Fibroblast of gingiva (primary cell): ENCODE measurements around the gene SH3BGRL3.
A peak's percentile ranks its signal among the peaks of the same experiment; 100 is the strongest.
"Not testable (repeated sequence)": the region's sequence is repeated elsewhere in the genome, so short reads cannot be mapped to it uniquely, and the experiment has no call there.

Experiments
- DNase-seq: peaks from one replicate; pipeline ENCODE4 v3.0.0-alpha.2; 2011; ENCODE audit warnings: low read depth

The SH3BGRL3 gene

GRCh38 chr1:26290882-26291261 is 11.0 kb downstream of the SH3BGRL3 start:
- no peak for DNase-seq

- no peak for DNase-seq
These were observed 11.5 kb downstream of the SH3BGRL3 start for GRCh38 chr1:26291433-26291832.

- DNase-seq, result no peak
These were observed 12.1 kb downstream of the SH3BGRL3 start for GRCh38 chr1:26291939-26292338.

DNA sequence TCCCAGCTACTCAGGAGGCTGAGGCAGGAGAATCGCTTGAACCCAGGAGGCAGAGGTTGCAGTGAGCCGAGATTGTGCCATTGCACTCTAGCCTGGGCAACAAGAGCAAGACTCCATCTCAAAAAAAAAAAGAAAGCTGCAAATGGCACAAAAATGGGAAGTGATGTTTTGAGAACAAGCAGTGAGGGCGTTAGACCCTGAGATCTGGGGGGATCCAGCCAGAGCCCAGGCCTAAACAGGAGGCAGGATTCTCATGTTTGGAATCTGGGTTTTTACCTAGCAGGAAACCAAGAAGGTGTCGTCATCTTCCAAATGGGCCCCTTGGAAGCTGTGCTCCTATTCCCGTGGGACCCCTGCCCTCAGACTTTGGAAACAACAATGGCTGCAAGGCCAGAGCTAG is 12.8 kb downstream of the SH3BGRL3 start:
- not testable (repeated sequence) for DNase-seq

GRCh38 chr1:26293911-26294463 is 14.1 kb downstream of the SH3BGRL3 start:
- DNase-seq, result no peak

- DNase-seq, result no peak
These were observed 15.6 kb downstream of the SH3BGRL3 start for GRCh38 chr1:26295194-26296138.

DNA sequence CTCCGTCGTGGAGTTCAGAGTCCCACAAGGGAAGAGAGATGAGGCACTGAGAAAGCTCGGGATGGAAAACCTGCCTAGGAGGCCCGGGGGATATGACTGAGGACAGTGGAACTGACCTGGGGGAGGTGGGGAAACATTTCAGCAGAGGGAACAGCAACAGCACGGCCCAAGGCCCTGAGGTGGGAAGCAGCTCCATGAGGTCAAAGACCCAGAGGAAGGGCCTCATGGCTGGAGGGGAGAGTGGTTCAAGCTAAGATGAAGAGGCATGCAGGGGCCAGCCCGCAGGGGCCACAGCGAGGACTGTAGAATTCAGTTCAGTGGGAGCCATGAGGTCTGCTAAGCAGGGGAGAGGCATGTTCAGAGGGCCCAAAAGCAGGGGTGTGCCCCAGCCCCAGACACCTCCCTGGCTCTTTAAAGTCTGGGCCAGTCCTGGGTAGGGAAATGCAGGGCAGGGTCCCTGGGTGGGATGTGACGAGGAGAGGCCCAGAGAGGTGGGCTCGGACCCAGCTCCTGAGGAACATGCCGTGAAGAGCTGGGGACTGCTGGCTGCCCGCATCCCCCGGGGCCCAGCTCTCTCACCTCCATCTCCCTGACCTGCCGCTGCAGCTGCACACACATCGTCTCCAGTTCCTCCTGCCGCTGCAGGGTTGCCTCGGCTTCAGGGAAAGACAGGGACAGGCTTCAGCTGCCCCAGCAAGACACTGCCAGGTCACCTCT is 16.6 kb downstream of the SH3BGRL3 start:
- no peak for DNase-seq

DNA sequence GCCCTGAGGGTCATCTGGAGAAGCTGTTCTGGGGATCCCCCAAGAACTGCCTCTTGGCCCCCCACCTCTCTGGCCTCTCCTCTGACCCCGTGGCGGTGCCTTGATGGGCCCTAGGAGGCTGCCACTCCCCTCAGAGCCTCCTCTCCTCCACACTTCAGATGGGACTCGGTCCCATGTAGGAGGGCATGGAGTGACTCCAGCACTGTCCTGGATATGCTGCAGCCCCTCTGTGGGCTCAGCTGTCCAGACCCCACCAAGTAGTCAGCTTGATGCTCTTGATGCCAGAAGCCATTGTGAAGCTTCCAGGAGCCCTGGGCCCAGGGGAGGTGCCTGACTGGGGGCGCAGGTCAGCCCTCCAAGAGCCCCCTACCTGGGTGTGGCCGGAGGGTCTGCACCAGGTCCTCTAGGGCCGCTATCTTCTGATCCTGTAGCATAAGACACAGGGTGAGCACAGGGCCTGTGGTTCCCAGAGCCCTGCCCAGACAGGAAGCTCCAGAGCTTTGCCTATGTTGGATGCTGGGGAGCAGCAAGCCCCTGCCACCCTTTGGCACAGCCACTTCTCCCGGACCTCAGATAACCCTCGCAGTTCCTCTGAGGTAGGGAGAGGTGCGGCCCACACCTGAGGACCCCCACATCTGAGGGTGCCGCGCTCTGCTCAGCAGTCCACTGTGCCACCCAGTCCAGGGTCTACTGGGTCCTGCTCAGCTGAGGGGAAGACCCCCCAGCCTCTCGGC is 17.3 kb downstream of the SH3BGRL3 start:
- no peak for DNase-seq

DNA sequence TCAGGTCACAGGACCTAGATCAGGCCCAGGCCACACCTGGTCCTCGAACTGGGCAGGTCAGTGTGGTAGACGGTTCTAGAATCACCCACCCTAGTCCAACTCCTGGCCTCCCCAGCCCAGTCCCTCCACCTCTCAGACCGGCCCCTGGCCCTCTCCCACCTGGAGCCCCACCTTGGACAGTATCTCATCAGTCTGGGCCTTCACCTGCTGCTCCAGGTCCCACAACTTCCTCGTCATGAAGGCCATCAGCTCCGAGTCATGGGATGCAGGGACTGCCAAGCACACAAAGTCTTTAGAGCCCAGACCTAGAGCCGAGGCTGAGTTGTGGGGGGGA is 17.9 kb downstream of the SH3BGRL3 start:
- DNase-seq, result no peak

DNA sequence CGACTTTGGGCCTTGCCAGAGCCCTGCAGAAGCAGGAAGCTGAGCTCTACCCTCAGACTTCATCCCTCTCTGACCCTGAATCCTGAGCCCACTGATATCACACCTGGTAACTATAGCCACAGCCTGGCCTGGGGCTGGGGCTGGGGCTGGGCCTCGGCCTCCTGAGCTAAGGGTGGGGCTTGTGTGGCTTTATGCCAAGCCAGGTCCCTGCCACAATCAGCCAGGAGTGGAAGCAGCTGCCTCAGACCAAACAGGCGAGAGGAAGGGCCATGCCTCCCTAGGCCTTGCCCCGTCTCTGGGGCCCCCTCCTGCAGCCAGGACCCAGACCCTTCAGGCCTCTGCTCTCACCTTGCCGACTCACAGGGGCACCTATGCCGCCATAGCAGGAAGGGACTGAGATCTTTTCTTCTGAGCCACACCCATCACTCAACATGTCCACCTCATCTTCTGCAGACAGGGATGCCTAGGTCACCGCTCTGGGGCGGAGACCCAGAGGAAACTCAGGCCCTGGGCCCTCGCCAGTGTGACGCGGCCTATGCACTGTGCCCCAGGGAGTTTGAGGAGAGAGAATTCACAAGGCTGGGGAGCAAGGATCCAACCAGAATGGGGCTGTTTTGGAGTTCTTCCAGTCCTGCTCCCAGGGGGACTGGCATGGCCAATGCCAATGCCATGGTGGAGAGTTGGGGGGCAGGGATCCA is 20.8 kb downstream of the SH3BGRL3 start:
- DNase-seq, result no peak

DNA sequence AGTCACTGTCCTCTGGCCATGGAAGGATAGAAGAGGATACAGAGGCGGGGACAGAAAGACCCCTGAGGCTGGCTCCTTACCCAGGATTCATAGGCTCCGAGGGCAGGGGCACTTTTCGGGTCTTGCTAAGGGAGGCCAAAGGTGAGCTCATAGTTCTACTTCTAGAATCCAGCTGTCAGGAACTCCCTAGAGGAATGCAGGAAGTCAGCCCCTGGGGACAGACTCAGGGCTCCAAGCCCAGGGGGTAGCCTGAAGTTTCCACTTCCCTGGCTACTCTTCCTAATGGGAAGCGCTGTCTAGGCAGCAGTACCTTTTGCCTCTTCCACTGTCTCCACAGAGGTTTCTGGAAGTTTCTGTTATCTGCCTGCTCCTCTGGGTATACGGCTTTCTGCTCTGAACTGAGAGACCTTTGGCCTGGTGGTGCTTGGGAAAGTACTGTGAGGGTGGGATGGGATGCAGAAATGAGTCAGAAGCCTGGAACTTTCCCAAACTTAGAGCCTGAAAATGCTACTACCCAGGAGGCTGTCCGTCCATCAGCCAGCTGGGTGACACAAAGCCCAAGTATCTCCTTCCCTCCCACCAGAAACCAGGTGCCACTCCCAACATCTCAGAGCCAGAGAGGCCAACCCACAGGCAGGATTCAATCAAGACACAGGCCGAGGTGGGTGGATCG is 23.0 kb downstream of the SH3BGRL3 start:
- peak; percentile 62 for DNase-seq

- DNase-seq, result no peak
These were observed 25.9 kb downstream of the SH3BGRL3 start for GRCh38 chr1:26305667-26306289.

DNA sequence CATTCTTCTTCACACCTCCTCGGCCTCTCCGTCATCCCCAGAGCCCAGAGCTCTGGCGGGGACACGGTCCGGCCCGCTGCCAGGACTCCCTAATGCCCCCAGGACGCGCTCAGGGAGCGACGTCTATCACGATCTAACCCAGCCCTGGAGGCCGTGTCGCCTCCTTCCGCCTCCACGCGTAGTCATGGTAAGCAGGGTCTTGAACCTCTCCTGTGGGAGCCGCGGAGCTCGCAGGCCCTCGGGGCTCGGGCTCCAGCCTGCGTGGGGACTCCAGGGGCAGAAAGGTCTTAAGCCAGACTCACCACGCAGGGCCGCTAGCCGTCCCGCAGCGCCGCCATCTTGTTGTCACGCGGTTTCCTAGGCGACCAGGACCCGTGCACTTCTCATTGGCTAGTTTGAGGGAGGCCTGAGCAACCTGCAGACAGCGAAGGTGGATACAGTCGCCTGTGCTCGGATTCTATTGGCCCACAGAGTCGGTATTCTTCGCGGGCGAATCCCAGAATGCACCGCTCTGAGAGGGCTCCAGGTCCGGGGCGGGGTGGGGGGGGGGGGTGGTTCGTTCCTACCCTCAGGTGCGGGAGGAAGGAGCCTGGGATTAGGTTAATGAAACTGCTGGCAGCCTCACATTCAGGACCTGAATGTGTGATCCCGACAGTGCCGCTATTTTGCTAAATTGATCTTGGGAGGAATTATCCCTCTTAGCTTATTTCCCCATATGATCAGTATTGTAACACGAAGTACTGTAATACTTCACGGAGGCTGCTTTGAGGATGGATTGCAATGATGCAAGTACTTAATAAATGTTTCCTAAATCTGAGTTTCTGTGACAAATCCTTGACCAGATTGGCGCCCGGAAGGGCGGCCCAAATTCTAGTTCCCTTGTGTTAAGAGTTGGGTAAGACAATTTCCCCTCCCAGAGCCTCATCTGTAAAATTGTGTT is 26.7 kb downstream of the SH3BGRL3 start, which contains the start of gene UBXN11:
Gene UBXN11 (minus strand): TSS at position 347 of the 940 bp plus-strand sequence. CDS start 3,753 bp downstream, outside the sequence.
- DNase-seq, result peak; percentile 85

DNA sequence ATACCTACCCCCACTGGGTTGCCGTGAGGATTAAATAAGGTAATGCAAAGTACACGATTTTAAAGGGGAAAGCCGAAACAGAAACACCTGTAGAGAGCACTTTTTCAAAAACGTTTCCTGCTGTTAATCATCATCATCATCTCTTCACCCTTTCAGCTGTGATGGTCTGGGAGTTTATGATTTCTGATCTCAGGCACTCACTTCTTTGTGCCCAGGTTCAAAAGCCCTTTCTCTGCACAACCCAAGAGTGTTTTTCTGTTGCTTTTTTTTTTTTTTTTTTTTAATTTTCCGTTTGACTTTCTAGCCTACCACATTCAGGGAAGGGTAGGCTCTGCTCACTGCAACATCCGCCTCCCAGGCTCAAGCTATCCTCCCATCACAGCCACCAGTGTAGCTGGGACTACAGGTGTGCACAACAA is 27.5 kb downstream of the SH3BGRL3 start:
- no peak for DNase-seq

DNA sequence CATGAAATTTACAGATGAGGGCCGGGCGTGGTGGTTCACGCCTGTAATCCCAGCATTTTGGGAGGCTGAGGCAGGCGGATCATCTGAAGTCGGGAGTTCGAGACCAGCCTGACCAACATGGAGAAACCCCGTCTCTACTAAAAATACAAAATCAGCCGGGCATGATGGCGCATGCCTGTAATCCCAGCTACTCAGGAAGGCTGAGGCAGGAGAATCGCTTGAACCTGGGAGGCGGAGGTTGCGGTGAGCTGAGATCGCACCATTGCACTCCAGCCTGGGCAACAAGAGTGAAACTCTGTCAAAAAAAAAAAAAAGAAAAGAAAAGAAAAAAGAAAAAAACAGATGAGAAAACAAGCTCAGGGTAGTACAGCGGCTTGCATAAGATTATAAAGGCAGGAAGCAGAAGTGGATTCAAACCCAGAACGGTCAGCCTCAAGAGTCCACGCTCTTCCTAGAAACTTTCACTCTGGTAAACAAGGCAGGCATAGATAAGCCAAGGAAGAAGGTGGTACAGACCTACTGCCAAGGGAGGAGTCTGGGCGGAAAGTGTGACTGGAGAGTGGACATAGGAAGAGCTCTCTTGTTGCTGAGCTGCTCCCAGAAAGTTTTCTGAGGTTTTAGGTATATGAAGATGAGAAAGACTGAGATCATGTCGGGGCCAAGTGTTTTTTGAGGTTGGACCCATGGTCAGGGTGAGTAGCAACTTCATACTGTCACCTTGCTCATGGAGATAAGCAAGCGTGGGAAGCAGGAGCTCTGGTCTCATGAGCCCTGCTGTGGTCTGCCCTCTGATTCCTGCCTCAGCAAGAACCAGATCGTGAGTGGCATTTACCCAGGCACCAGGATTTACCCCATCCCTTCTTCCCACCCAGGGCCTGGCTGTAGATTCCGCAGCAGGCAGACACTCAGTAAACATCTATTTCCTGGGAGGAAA is 28.3 kb downstream of the SH3BGRL3 start:
- not testable (repeated sequence) for DNase-seq

- DNase-seq, result no peak
These were observed 34.6 kb downstream of the SH3BGRL3 start for GRCh38 chr1:26314501-26314900.

DNA sequence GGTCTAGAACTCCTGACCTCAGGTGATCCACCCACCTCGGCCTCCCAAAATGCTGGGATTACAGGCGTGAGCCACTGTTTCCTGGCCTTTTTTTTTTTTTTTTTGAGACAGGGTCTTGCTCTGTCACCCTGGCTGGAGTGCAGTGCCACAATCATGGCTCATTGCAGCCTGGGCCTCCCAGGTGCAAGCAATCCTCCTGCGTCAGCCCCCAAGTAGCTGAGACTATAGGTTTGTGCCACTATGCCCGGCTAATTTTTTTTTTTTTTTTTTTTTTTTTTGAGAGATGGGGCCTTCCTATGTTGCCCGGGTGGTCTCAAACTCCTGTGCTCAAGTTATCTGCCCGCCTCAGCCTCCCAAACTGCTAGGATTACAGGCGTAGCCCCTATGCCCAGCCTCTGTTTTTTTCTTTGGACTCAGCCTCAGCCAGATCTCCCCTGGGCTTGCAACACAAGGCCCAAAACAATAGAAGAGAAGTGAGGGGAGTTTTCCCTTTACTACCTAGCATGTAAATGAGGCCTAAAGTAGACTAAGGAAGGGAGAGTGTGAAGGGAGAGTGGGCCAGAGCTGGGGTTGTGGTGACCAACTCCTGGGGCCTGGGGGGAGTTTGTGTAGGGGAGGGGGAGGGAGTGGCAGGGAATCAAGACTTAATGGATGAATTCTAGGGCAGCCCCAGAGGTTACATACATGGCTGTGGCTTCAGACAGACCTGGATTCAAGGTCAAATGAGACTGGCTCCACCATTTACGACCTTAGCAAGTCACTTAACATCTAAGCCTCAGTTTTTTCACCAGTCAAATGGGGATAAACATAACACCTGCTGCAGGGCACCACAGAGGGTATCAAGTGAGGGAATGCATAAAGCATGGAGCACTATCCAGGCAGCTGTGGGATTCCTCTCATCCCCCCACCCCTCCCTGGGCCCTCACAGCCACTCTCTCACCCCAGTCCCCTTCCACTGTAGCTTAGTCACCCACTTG is 36.3 kb downstream of the SH3BGRL3 start:
- DNase-seq, result no peak
